DMS79 (cell line): Measurements from ENCODE around the gene PLG.
"Not testable (repeated sequence)": the region's sequence is repeated elsewhere in the genome, so short reads cannot be mapped to it uniquely, and the experiment has no call there.

Source experiments
- DNase-seq: peaks from one replicate; lab custom pipeline; 2025; lab: John Stamatoyannopoulos, UW

Gene PLG

GRCh38 chr6:160775792-160776580, 73.9 kb downstream of the PLG start:
- DNase-seq: no peak

- DNase-seq: not testable (repeated sequence)
These were observed 77.1 kb downstream of the PLG start for GRCh38 chr6:160779095-160779494.

- DNase-seq: not testable (repeated sequence)
These were observed 78.6 kb downstream of the PLG start for GRCh38 chr6:160780656-160781055.

DNA sequence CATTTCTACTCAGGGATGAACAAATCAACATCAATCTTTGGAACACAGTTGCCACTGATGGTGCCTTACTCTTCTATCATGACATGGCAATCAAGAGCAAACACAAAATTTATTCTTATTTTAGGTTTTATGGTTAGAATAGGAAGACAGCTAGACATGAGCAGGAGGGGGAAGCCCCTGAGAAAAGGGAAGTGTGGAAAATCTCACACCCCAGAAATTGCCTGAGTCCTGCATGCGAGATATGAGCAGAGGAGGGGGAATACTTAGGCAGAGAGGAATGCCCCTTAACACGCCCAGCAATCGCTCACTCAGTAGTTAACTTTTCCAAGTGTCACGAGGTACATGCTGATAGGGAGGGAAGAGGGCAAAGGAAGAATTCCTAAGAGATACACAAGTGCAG, 79.3 kb downstream of the PLG start:
- DNase-seq: no peak

- no peak for DNase-seq
These were observed 80.2 kb downstream of the PLG start for GRCh38 chr6:160782228-160782627.

GRCh38 chr6:160783741-160784140, 81.7 kb downstream of the PLG start:
- no peak for DNase-seq

DNA sequence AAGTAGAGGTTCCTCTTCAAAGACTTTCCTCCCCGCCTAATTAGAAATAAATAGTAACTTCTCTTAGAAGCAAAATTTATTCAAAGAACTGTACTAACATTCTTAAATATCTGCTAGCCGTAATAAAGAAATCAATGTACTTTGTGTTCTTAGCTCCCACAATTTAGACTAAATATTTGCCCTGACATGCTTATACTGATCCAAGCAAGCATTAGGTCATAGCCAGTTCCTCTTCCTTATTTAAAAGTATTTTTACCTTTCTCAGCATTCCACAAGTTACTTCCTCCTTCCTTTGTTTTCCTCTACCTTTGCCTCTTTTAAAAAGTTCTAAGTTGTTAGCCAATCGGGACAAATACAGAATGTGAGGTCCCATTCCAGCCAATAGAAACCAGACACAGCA, 86.1 kb downstream of the PLG start:
- DNase-seq: not testable (repeated sequence)

DNA sequence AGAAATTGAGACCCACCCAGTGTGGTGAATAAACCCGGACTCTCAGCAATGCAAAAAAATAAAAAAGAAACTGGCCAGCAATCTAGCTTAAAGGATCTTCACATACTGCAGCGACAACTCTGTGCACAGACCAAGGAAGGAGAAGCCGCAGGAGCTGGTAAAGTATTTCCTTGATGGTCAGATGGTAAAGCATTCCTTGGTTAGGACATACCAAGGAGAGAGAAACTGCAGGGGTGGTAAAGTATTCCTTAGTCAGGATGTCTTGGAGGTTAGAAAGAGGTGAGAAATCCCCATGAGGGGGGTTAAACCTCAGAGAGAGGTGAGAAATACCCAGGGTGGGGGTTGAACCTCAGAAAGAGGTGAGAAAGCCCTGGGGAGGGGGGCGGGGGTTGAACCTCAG, 86.8 kb downstream of the PLG start:
- DNase-seq: no peak

- DNase-seq: no peak
These were observed 87.4 kb downstream of the PLG start for GRCh38 chr6:160789263-160790027.

DNA sequence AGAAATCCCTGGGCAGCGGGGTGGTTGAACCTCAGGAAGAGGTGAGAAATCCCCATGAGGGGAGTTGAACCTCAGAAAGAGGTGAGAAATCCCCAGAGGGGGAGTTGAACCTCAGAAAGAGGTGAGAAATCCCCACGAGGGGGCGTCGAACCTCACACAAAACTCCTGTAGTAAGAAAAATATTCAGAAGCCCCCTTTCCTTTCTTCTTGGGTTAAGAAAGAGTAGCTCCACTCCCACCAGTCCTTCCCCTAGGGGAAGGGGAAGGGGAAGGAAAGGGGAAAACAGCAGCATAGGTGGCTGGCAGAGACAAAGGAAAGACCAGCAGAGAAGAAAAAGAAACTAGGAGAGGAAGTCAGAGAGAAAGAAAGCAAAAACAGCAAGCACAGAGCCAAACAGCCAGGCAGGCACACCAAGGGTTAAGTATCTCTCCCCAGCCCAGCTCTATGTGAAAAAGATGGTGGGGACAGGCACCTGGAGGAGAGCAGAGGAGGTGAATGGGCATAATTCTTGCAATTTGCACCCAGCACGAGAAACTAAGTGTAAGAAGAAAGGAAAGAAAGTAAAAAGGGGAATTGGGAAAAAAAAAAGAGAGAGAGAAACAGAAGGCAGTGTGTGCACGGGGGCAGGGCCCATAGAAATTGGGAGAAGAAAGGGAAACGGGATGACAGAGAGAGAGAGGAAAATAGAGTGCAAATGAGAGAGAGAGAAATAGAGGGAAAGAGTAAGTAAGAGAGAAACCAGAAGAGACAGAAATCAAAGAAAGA, 88.2 kb downstream of the PLG start:
- DNase-seq: no peak

GRCh38 chr6:160791459-160791858, 89.4 kb downstream of the PLG start:
- DNase-seq: no peak

DNA sequence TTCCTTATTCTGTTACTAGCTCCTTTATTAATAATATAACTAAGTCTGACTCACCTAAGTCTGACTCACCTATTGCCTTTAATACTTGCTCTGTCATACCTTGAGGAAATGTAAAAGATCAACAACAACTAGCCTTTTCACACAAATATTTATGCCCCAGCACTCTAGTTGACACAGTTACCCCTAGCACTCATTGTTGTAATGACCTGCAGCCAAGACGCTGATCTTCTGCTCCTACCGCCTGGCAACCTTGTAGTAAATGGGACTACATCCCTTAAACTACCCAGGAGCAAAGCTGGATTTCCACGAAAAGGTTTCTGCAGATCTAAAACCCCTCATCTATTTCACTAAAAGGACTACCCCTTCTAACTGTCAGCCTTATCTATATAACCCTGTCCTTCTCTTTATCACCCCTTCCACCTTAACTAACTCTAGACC, 90.0 kb downstream of the PLG start:
- no peak for DNase-seq

GRCh38 chr6:160792708-160793107, 90.7 kb downstream of the PLG start:
- DNase-seq: no peak

DNA sequence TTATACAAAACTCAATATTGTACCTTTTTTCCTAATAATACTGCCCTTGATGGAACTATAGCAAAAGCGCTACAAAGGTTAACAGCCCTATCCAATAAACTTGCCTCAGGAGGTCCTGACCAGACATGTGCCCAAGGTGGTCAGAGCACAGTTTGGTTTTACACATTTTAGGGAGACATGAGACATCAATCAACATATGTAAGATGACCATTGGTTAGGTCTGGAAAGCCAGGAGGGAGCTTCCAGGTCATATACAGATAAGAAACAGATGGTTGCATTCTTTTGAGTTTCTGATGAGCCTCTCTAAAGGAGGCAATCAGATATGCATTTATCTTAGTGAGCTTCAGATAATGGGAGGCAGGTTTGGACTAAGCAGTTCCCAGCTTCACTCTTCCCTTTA, 91.6 kb downstream of the PLG start:
- DNase-seq: no peak

DNA sequence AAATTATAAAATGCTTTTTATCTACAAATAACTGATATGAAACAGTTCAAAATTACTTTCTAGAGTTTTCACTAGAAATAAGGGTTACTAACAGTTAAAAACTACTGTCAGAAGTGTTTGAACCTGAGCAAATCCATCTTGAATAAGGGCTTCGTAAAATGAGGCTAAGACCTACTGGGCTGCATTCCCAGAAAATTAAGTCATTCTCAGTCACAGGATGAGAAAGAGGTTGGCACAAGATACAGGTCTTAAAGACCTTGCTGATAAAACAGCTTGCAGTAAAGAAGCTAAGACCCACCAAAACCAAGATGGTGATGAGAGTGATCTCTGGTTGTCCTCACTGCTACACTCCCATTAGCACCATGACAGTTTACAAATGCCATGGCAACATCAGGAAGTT, 93.7 kb downstream of the PLG start:
- DNase-seq: no peak

DNA sequence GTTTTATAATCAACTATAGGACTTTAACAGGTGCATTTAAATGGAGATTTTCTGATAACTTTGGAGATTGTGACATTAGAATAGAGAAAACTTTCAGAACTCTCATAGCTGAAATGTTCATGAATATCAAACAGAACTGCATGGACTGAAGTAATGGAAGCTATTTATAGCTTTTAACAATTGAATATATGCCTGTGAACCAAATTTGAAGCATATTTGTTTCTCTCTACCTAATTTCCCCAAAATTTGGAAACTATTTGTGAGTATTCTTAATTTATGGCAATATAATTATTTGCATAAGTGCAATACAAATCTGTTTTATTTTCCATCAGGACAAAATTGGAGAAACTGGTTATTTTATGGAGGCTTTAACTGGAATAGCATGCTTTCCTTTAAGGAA, 96.6 kb downstream of the PLG start:
- no peak for DNase-seq

DNA sequence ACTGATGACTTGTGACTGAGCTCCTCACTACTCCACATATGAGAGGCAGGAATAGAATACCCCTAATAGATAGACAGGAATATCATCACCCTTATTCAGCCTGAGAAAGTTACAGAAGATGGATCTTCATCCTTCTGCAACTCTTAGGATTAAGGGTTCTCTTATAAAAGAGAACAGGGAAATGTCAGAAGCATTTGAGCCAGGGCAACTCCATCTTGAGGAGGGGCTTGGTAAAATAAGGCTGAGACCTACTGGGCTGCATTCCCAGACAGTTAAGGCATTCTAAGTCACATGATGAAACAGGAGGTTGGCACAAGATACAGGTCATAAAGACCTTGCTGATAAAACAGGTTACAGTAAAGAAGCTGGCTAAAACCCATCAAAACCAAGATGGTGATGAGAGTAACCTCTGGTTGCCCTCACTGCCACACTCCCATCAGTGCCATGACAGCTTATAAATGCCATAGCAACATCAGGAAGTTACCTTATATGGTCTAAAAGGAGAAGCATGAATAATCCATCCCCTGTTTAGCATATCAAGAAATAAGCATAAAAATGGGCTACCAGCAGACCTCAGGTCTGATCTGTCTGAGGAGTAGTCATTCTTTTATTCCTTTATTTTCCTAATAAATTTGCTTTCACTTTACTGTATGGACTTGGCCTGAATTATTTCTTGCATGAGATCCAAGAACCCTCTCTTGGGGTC, 97.9 kb downstream of the PLG start:
- DNase-seq: no peak

DNA sequence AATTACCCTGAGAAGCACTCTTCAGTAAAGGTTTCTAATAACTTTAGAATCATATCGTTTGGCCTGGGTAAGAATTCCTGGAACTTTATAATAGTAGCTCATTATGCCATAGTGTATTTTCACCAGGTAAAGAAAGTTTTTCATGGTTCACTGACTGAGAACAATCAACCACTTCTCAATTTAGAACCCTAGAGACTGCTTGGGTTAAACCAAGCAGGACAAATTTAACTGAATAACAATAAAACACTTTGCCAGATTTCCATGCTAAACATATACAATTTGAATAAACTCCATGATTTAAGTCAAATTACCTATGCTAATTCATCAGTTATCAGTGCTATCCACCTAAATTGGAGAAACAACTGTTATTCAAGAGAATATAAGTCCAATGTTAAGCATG, 99.4 kb downstream of the PLG start:
- DNase-seq: no peak

GRCh38 chr6:160802049-160802448, 100.0 kb downstream of the PLG start:
- not testable (repeated sequence) for DNase-seq
